ENCODE measurements around the gene GOLGA7B. TPM values are rescaled to one million over a fixed set of nuclear protein-coding genes. Genes with fewer than 3 reads are reported as not detected.

The GOLGA7B gene
- polyA plus RNA-seq, 1 of the 3 experiments (the other 2 are of a cell fraction), result 0.03 TPM

DNA sequence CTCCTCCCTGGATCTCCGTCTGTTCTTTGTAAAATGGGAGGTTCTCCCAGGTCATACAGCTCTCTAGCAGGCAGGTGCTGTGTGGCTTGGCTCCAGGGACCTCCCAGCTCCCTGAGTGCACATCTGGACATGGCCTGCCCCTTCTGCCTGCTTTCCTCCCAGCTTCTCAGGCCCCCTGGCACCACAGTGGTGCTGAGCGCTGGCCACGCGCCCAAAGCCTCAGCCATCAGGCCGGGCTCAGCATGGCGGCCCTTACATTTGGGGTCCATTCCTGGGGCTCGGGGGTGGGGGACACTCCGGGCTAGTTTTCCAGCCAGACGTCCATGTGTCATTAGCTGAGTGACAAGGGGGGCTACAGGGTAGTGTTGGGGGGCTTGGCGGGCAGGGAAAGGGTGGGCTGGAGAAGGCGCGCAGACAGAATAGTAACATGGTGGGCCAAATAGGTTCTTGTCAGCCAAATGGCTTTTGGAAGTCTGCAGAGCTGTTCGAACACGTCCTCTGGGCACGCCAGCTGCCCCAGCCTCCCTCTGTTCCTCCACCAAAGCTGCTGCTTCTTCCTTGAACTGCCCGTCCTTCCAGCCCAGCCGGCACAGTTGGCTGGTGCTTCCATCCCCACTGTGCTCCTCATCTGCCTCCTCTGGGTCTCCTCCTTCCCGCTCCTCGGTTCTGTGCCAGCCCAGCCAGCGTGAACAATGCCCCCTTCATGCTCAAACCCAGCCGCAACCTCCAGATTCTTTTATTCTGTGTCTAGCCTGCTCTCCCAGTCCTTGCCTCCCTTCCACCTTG is 65.9 kb downstream of the GOLGA7B start:
- Histone ChIP-seq H3K27ac (ENCODE audit: low read depth in 2 of 2, low read length in 1 of 2) (no peak overlapping the region), H4K20me1 (ENCODE audit: insufficient read depth) (no peaks in the 10 kb centered on the region), H3K36me3 (replicated peaks in 1 of 2; ENCODE audit: control insufficient read depth in 1 of 2, insufficient read depth in 2 of 2, low read length in 1 of 2) (no peaks in the 10 kb centered on the region), H3K4me3 (ENCODE audit: low read depth in 2 of 2, low read length in 1 of 2) (no peak overlapping the region), H3K27me3 (ENCODE audit: insufficient read depth) (no peaks in the 10 kb centered on the region; the same call in none of the 2 replicates), H3K9me2 (no peaks in the 10 kb centered on the region), H3K9me3 (no peaks in the 10 kb centered on the region), H3K4me2 (no peak overlapping the region), H2AFZ (ENCODE audit: low read depth) (no peak overlapping the region), H3K79me2 (ENCODE audit: insufficient read depth) (no peaks in the 10 kb centered on the region), H3K4me1 (ENCODE audit: control insufficient read depth in 1 of 2, insufficient read depth in 2 of 2, low read depth in 1 of 2, low read length in 1 of 2) (peaks cover 0 to 6% of the 10 kb centered on the region in 2 experiments; a peak in 1 of 4 replicates), H3K9ac (no peak overlapping the region), H3F3A (replicated peaks; ENCODE audit: insufficient read depth) (no peaks in the 10 kb centered on the region)
- CTCF ChIA-PET, result interaction anchor here (0.9 to 12.3 kb wide), 51 partner anchors 9 to 552 kb away, joined by 3 to 319 read pairs (median 5); partner anchors contain the start of genes CRTAC1 and R3HCC1L
- POLR2A ChIA-PET, result interaction anchor here (0.6 to 0.7 kb wide), 2 partner anchors 114 to 124 kb away, joined by 3 read pairs; no protein-coding TSS in a partner anchor
- no peak for TF ChIP-seq EP300 (IDR thresholded peaks at IDR 0.05; ENCODE audit: borderline replicate concordance in 1 of 2, low read depth in 1 of 2, low read length in 1 of 2)
- TF ChIP-seq YY1 (IDR thresholded peaks at IDR 0.05; ENCODE audit: low read depth), result no peak
- no peak for TF ChIP-seq RXRA (IDR thresholded peaks at IDR 0.05; ENCODE audit: borderline replicate concordance, low read depth)
- TF ChIP-seq CHD2 (IDR thresholded peaks at IDR 0.05; ENCODE audit: low read length, partially characterized antibody), result no peak
- TF ChIP-seq, protein P1, sequence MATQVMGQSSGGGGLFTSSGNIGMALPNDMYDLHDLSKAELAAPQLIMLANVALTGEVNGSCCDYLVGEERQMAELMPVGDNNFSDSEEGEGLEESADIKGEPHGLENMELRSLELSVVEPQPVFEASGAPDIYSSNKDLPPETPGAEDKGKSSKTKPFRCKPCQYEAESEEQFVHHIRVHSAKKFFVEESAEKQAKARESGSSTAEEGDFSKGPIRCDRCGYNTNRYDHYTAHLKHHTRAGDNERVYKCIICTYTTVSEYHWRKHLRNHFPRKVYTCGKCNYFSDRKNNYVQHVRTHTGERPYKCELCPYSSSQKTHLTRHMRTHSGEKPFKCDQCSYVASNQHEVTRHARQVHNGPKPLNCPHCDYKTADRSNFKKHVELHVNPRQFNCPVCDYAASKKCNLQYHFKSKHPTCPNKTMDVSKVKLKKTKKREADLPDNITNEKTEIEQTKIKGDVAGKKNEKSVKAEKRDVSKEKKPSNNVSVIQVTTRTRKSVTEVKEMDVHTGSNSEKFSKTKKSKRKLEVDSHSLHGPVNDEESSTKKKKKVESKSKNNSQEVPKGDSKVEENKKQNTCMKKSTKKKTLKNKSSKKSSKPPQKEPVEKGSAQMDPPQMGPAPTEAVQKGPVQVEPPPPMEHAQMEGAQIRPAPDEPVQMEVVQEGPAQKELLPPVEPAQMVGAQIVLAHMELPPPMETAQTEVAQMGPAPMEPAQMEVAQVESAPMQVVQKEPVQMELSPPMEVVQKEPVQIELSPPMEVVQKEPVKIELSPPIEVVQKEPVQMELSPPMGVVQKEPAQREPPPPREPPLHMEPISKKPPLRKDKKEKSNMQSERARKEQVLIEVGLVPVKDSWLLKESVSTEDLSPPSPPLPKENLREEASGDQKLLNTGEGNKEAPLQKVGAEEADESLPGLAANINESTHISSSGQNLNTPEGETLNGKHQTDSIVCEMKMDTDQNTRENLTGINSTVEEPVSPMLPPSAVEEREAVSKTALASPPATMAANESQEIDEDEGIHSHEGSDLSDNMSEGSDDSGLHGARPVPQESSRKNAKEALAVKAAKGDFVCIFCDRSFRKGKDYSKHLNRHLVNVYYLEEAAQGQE (IDR thresholded peaks at IDR 0.05; ENCODE audit: low read depth, low read length), result no peak
- no peak for TF ChIP-seq TEAD4 (IDR thresholded peaks at IDR 0.05; ENCODE audit: borderline replicate concordance, insufficient read depth)
- no peak for TF ChIP-seq IRF3 (IDR thresholded peaks at IDR 0.05; ENCODE audit: low read depth, low read length)
- no peak for TF ChIP-seq FOXJ3 (CRISPR knock-in tag; IDR thresholded peaks at IDR 0.05)
- no peak for TF ChIP-seq RAD21 (IDR thresholded peaks at IDR 0.05; ENCODE audit: low read length)
- TF ChIP-seq ZBTB33 (IDR thresholded peaks at IDR 0.05; ENCODE audit: borderline replicate concordance, low read depth), result no peak
- no peak for TF ChIP-seq NRF1 (IDR thresholded peaks at IDR 0.05; ENCODE audit: low read depth, low read length)
- TF ChIP-seq, protein P2, sequence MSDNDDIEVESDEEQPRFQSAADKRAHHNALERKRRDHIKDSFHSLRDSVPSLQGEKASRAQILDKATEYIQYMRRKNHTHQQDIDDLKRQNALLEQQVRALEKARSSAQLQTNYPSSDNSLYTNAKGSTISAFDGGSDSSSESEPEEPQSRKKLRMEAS (IDR thresholded peaks at IDR 0.05; ENCODE audit: low read depth), result no peak
- TF ChIP-seq SMC3 (IDR thresholded peaks at IDR 0.05; ENCODE audit: low read depth, low read length), result no peak
- TF ChIP-seq NFIC (IDR thresholded peaks at IDR 0.05; ENCODE audit: borderline replicate concordance), result no peak
- TF ChIP-seq FOSL2 (IDR thresholded peaks at IDR 0.05; ENCODE audit: borderline replicate concordance, low read depth), result no peak
- TF ChIP-seq RCOR1 (IDR thresholded peaks at IDR 0.05; ENCODE audit: low read length), result no peak
- 55% methylated on average over 15 of the region's 21 CpGs for WGBS (ENCODE audit: low lambda C conversion rate)
- DNase-seq, result peak; percentile 47

Data from SK-N-SH (cell line).